ENCODE results near the gene TNFAIP8L1.

Gene TNFAIP8L1

GRCh38 chr19:4638317-4638716 lies 999 bp upstream of the TNFAIP8L1 start:
- peak; percentile 30 for DNase-seq (ENCODE audit: low read depth)
- TF ChIP-seq, protein P1, sequence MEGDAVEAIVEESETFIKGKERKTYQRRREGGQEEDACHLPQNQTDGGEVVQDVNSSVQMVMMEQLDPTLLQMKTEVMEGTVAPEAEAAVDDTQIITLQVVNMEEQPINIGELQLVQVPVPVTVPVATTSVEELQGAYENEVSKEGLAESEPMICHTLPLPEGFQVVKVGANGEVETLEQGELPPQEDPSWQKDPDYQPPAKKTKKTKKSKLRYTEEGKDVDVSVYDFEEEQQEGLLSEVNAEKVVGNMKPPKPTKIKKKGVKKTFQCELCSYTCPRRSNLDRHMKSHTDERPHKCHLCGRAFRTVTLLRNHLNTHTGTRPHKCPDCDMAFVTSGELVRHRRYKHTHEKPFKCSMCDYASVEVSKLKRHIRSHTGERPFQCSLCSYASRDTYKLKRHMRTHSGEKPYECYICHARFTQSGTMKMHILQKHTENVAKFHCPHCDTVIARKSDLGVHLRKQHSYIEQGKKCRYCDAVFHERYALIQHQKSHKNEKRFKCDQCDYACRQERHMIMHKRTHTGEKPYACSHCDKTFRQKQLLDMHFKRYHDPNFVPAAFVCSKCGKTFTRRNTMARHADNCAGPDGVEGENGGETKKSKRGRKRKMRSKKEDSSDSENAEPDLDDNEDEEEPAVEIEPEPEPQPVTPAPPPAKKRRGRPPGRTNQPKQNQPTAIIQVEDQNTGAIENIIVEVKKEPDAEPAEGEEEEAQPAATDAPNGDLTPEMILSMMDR (IDR thresholded peaks at IDR 0.05; ENCODE audit: insufficient read depth, low read depth, low read length, missing control alignments) = no peak
- peak overlapping the region; percentile 43 for H3K4me3 ChIP-seq (ENCODE audit: low read depth, low read length)

DNA sequence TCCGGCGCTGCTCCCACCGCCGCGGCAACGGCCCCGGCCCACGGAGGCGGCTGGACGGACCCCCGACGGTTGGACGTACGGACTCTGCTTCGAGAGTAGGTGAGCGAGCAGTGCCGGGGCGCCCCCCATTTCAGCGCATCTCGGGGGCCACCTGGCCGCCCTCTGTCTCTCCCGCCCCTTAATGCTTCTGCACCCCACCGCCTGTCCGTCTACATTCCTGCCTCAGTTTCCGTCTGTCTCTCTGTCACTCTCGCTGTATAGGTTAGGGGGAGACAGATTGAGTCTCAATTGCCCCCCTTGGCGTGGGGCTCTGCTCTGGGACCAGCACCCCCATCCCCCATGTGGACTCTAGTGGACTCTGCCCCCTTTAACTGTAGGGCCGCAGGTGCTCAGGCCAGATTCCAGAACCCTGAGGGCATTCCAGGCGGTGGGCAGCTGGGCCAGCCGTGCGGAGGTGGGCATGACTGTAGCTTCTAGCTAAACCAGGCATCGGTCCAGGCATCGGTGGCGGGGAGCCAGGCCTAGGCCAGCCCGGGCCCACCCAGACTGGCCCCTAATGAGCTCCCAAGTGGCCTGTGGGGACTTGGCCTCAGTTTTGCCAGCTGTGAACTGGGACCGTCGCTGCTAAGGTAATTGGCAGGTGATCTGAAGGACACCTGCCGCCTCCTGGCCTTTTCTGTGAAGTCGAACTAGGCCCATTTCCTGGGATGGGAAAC lies 373 bp downstream of the TNFAIP8L1 start:
- no peak for DNase-seq (ENCODE audit: low read depth)
- peak overlapping the region; percentile 87 for H3K4me3 ChIP-seq (ENCODE audit: low read depth, low read length)
- TF ChIP-seq, protein P1 (IDR thresholded peaks at IDR 0.05; ENCODE audit: insufficient read depth, low read depth, low read length, missing control alignments) = no peak

- peak overlapping the region; percentile 87 for H3K4me3 ChIP-seq (ENCODE audit: low read depth, low read length)
- TF ChIP-seq, protein P1 (IDR thresholded peaks at IDR 0.05; ENCODE audit: insufficient read depth, low read depth, low read length, missing control alignments) = no peak
- DNase-seq (ENCODE audit: low read depth) = no peak
Measured at GRCh38 chr19:4640247-4641000, 1.1 kb downstream of the TNFAIP8L1 start.

GRCh38 chr19:4641132-4641531 lies 1.8 kb downstream of the TNFAIP8L1 start:
- DNase-seq (ENCODE audit: low read depth) = no peak
- TF ChIP-seq, protein P1 (IDR thresholded peaks at IDR 0.05; ENCODE audit: insufficient read depth, low read depth, low read length, missing control alignments) = no peak
- H3K4me3 ChIP-seq (ENCODE audit: low read depth, low read length) = no peak overlapping the region

GRCh38 chr19:4642625-4643024 lies 3.3 kb downstream of the TNFAIP8L1 start:
- H3K4me3 ChIP-seq (ENCODE audit: low read depth, low read length) = no peak overlapping the region
- DNase-seq (ENCODE audit: low read depth) = no peak
- TF ChIP-seq, protein P1 (IDR thresholded peaks at IDR 0.05; ENCODE audit: insufficient read depth, low read depth, low read length, missing control alignments) = no peak

GRCh38 chr19:4645718-4646117 lies 6.4 kb downstream of the TNFAIP8L1 start:
- TF ChIP-seq, protein P1 (IDR thresholded peaks at IDR 0.05; ENCODE audit: insufficient read depth, low read depth, low read length, missing control alignments) = no peak
- no peak overlapping the region for H3K4me3 ChIP-seq (ENCODE audit: low read depth, low read length)
- DNase-seq (ENCODE audit: low read depth) = no peak
